WTC11 (cell line): ENCODE data around the gene RAX2.

Experiments used
- HMGXB4 ChIP-seq: sonication (generic); formaldehyde crosslinking; IDR thresholded peaks from 2 replicates; pipeline ENCODE4 v1.8.1; 2023; ENCODE audit warnings: mild to moderate bottlenecking, moderate library complexity, missing genetic modification reagents
- NR3C1 ChIP-seq: sonication (generic); formaldehyde crosslinking; conservative IDR thresholded peaks from 2 replicates; pipeline ENCODE4 v1.8.1; 2023; ENCODE audit warnings: low read depth, mild to moderate bottlenecking, missing genetic modification reagents
- ZBTB43 ChIP-seq: sonication (generic); formaldehyde crosslinking; IDR thresholded peaks from 2 replicates; pipeline ENCODE4 v1.8.1; 2023; ENCODE audit warnings: mild to moderate bottlenecking, missing genetic modification reagents
- TF ChIP-seq, protein P1 (sequence below): fragments of 200-600 bp; IDR thresholded peaks from 2 replicates; pipeline ENCODE4 v1.8.0; 2022; ENCODE audit warnings: antibody characterized with exemption
- TF ChIP-seq, protein P2 (sequence below): sonication (generic); formaldehyde crosslinking; IDR thresholded peaks from 2 replicates; pipeline ENCODE4 v1.8.0; 2023; ENCODE audit warnings: mild to moderate bottlenecking, missing genetic modification reagents
- TF ChIP-seq, protein P3 (sequence below): sonication (generic); formaldehyde crosslinking; IDR thresholded peaks from 2 replicates; pipeline ENCODE4 v1.8.1; 2022; ENCODE audit warnings: low read depth, missing genetic modification reagents, borderline replicate concordance
- TF ChIP-seq, protein P4 (sequence below): sonication (generic); formaldehyde crosslinking; IDR thresholded peaks from 2 replicates; pipeline ENCODE4 v1.8.0; 2022; ENCODE audit warnings: mild to moderate bottlenecking, missing genetic modification reagents

- TF ChIP-seq, protein P1, sequence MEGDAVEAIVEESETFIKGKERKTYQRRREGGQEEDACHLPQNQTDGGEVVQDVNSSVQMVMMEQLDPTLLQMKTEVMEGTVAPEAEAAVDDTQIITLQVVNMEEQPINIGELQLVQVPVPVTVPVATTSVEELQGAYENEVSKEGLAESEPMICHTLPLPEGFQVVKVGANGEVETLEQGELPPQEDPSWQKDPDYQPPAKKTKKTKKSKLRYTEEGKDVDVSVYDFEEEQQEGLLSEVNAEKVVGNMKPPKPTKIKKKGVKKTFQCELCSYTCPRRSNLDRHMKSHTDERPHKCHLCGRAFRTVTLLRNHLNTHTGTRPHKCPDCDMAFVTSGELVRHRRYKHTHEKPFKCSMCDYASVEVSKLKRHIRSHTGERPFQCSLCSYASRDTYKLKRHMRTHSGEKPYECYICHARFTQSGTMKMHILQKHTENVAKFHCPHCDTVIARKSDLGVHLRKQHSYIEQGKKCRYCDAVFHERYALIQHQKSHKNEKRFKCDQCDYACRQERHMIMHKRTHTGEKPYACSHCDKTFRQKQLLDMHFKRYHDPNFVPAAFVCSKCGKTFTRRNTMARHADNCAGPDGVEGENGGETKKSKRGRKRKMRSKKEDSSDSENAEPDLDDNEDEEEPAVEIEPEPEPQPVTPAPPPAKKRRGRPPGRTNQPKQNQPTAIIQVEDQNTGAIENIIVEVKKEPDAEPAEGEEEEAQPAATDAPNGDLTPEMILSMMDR = no peak
- TF ChIP-seq, protein P2, sequence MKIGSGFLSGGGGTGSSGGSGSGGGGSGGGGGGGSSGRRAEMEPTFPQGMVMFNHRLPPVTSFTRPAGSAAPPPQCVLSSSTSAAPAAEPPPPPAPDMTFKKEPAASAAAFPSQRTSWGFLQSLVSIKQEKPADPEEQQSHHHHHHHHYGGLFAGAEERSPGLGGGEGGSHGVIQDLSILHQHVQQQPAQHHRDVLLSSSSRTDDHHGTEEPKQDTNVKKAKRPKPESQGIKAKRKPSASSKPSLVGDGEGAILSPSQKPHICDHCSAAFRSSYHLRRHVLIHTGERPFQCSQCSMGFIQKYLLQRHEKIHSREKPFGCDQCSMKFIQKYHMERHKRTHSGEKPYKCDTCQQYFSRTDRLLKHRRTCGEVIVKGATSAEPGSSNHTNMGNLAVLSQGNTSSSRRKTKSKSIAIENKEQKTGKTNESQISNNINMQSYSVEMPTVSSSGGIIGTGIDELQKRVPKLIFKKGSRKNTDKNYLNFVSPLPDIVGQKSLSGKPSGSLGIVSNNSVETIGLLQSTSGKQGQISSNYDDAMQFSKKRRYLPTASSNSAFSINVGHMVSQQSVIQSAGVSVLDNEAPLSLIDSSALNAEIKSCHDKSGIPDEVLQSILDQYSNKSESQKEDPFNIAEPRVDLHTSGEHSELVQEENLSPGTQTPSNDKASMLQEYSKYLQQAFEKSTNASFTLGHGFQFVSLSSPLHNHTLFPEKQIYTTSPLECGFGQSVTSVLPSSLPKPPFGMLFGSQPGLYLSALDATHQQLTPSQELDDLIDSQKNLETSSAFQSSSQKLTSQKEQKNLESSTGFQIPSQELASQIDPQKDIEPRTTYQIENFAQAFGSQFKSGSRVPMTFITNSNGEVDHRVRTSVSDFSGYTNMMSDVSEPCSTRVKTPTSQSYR (CRISPR knock-in tag) = no peak
- TF ChIP-seq, protein P3, sequence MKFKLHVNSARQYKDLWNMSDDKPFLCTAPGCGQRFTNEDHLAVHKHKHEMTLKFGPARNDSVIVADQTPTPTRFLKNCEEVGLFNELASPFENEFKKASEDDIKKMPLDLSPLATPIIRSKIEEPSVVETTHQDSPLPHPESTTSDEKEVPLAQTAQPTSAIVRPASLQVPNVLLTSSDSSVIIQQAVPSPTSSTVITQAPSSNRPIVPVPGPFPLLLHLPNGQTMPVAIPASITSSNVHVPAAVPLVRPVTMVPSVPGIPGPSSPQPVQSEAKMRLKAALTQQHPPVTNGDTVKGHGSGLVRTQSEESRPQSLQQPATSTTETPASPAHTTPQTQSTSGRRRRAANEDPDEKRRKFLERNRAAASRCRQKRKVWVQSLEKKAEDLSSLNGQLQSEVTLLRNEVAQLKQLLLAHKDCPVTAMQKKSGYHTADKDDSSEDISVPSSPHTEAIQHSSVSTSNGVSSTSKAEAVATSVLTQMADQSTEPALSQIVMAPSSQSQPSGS (CRISPR knock-in tag) = no peak
- TF ChIP-seq ZBTB43 (CRISPR knock-in tag) = no peak
- no peak for TF ChIP-seq HMGXB4 (CRISPR knock-in tag)
- TF ChIP-seq, protein P4, sequence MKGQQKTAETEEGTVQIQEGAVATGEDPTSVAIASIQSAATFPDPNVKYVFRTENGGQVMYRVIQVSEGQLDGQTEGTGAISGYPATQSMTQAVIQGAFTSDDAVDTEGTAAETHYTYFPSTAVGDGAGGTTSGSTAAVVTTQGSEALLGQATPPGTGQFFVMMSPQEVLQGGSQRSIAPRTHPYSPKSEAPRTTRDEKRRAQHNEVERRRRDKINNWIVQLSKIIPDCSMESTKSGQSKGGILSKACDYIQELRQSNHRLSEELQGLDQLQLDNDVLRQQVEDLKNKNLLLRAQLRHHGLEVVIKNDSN (CRISPR knock-in tag) = no peak
- no peak for TF ChIP-seq NR3C1
Observed at GRCh38 chr19:3768748-3769099, 3.3 kb downstream of the RAX2 start.
